HG03066 (cell line): ENCODE measurements around the gene KRT7.
"Not testable (repeated sequence)": the region's sequence is repeated elsewhere in the genome, so short reads cannot be mapped to it uniquely, and the experiment has no call there.

Source experiments
- ATAC-seq: cut with Tn5 transposase; IDR thresholded peaks from one replicate; pipeline ENCODE4 v1.9.1; 2021; ENCODE audit warnings: low read depth; ENCODE audit not compliant: unreplicated experiment

KRT7 gene

GRCh38 chr12:52254180-52254964, 21.3 kb downstream of the KRT7 start:
- no peak for ATAC-seq

GRCh38 chr12:52254965-52255751, 22.1 kb downstream of the KRT7 start:
- ATAC-seq: no peak

DNA sequence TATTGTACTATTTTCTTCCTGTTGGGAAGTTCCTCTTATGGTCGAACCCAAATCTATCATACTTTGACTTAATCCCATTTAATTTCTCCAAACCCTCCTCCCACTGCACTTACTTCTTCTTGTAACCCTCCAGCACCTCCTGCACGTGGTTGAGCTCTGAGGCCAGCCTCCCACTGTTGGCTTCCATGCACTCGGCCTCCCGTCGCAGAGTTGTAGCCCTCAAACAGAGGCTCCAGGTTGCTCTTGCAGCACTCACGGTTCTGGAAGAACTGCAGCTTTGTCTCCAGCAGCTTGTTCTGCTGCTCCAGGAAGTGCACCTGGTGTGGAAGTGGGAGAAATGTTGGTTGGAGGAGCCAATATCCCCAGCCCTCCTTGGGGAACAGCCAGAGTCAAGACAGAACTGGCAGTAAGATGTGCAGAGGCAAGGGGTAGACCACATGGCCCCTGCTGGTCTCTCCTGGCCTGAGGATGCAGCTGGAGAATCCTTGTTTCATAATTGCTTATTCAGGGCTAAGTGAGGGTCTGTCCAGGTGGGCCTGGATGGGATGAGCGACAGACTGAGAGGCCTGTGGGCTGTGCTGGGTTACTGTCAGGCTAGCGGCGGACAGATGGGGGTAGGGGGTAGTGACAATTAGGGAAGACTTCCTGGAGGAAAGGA, 23.0 kb downstream of the KRT7 start:
- ATAC-seq: no peak

DNA sequence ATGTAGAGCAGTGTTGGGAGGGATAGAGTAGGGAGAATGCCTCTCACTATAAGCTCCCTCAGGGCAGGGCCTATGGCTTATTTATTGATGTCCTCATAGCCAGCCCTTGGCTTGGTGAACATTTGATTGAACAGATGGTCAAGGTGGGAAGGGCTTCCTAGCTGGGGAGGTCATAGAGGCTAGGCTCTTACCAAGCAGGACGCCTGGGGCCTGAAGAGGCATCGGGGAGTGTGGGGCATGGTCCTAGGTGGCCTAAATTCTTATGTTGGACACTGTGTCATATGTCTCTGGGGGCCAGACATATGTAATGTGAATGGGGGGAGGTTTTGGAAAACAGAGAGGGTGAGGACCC, 23.5 kb downstream of the KRT7 start:
- ATAC-seq: no peak

- ATAC-seq: no peak
These were observed 24.1 kb downstream of the KRT7 start for GRCh38 chr12:52257074-52257551.

- not testable (repeated sequence) for ATAC-seq
These were observed 24.9 kb downstream of the KRT7 start for GRCh38 chr12:52257922-52258321.

DNA sequence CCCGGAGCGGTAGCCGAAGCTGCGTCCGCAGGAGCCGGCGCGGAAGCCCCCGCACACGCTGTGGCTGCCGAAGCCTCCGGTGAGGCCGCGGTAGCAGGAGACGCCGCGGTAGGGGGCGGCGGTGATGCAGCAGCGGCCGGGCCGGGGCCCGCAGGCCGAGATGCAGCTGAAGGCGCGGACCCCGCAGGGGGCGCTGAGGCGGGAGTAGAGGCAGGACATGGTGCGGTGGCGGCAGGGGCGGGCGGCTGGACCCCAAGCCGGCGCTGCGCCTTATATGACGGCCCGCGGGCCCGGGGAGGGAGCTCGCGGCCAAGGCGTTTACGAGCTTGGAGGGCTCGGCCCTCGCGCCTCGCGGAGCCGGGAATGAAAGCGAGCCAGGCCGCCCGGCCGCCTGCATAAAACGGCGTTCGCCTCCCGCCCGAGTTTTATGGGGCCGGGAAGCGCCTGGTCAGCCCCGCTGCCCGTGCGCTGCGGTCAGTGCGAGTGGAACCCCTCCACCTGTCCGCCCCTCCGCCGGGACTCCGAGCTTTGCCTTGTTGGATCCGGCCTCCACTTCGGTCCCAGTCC, 25.4 kb downstream of the KRT7 start:
- no peak for ATAC-seq

- ATAC-seq: no peak
These were observed 26.7 kb downstream of the KRT7 start for GRCh38 chr12:52259657-52260243.

DNA sequence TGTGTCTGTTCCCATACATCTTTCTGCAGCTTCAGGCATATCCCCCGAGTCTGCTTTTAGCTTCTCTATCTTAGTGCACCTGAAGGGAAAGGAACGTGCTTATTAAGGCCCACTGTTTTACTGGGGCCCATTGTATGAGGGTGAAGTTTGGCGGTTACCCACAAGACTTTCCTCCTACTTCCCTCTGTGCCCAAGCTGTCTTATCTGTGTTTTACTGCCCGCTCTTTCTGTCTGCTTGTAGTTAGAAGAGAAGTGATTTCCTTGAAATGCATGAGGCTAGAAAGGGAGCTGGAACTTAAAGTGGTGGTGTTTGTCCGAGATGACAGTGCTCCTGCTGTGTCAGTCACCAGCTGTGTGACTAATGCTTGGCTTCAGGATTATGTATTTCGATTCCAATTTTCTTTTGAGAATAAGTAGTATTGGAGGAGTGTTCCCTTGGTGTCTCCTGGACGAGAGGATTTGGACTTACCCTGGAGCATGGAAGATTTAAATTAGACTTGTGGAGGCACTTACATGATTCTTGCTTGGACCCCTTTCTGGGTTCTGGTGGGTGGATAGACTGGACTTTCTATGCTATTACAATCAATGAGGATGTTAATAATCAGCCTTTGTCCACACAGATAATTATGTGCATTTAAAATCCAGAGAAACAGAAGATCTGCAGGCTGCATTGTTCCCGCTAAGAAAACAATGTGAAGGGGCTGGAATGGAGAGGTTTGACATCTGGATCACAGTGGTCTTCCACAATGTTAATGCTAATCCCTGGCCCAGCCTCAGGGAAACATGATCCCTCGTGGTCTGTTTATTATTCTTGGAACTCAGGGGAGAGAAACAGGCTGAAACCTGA, 27.5 kb downstream of the KRT7 start:
- ATAC-seq: no peak

- no peak for ATAC-seq
These were observed 28.1 kb downstream of the KRT7 start for GRCh38 chr12:52261208-52261484.

- no peak for ATAC-seq
These were observed 29.2 kb downstream of the KRT7 start for GRCh38 chr12:52262286-52262685.

DNA sequence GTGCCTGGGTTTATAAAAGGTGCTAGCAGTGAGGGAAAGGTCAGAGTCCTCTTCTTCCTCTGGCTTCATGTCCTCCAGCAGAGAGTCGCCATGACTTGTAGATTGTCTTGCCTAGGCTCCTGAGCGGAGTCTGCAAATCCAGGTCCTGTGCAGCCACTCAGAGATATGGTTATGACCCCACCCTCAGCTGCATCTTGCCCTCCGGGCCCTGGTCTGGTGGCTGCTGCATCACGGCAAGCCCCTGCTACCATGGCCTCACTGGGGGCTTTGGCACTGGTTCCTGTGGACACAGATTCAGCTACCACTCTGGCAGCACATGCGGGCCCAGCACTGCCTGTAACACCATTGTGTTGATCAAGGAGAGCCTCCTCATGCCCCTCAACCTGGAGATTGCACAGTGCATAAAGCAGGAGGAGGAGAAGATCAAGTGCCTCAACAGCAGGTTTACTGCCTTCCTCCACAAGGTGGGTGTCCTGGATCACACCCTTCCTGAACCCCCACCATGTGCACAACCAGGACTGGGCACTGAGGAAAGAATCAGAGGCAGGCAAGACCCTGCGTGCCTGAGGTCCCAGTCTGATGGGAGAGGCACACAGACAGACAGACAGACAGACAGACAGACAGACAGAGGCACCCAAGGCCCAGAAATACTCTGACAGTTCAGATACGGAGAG, 30.9 kb downstream of the KRT7 start:
- no peak for ATAC-seq

- ATAC-seq: no peak
These were observed 31.4 kb downstream of the KRT7 start for GRCh38 chr12:52264435-52264825.

DNA sequence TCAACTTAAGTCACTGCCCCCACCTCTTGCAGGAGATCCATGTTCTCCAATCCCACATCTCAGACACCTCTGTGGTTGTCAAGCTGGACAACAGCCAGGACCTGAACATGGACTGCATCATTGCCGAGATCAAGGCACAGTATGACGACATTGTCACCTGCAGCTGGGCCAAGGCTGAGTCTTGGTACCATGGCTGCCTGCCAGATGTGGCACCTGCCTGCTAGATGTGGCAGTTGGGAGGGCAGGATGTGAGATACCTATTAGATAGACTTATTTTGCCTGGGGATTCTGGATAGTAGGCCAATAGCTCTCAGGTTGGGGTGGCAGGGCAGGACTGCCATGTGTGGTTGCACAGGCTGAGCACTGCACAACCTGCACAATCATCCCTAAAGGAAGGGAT, 33.5 kb downstream of the KRT7 start:
- ATAC-seq: no peak

DNA sequence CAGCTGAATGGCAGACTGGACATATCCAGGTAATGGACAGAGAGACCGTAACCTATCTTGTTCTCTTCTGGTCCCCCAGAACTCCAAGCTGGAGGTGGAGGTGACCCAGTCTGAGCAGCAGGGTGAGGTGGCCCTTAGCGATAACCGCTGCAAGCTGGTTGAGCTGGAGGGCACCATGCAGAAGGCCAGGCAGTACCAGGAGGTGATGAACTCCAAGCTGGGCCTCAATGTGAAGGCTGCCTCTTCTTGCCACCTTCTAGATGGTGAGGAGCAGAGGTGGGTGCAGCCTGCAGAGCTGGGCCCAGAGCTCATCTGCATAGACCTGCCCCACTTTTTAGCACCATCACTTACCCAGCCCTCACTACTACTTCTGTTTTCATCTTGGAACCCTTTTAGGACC, 34.2 kb downstream of the KRT7 start:
- no peak for ATAC-seq

DNA sequence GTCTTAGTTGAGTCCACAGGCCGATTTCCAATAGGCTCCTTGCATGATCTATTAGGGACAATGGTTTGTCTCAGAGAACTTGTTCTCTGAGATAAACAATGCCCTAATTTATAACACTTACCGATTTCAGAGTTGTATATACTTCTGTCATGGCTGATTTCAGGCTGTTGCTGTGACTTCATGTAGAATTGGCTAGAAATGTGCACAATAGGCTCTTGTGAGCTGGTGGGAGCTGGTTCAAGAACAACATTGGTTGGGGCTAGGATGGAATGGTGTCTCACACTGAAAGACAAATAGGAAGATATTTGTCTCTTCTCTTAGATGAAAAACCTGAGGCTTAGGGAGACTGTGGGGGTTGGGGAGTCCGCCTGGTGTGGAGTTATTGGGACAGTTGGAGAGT, 34.7 kb downstream of the KRT7 start:
- no peak for ATAC-seq

DNA sequence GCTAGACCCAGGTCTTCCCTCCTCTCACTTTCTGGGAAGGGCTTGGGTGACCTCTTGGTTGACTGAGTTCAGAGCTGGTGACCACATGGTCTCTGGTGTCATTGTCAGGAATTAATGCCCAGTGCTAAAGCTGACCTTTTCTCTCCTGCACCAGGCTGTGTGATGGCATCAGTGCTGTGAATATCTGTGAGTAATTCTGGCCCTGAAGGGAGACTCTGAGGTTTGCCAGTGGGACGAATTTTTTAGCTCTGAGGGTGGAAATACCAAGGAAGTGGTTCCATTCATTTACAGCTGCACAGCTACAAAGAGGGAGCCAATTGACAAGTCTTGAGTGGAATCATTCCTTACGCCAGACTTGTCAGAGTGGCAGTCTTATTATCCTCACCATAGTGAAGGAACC, 35.2 kb downstream of the KRT7 start:
- no peak for ATAC-seq

GRCh38 chr12:52270541-52271070, 37.6 kb downstream of the KRT7 start:
- ATAC-seq: no peak

- ATAC-seq: no peak
These were observed 38.1 kb downstream of the KRT7 start for GRCh38 chr12:52271158-52271557.
